SIG-M5 treated with dmso at 0.1 percent for 504 hours (cell line): Measurements from ENCODE around the gene KLK11.
"Not testable (repeated sequence)": the region's sequence is repeated elsewhere in the genome, so short reads cannot be mapped to it uniquely, and the experiment has no call there.

Experiments used
- DNase-seq: peaks from one replicate; lab custom pipeline; 2025; ENCODE audit not compliant: unreplicated experiment; lab: John Stamatoyannopoulos, UW

Gene KLK11

DNA sequence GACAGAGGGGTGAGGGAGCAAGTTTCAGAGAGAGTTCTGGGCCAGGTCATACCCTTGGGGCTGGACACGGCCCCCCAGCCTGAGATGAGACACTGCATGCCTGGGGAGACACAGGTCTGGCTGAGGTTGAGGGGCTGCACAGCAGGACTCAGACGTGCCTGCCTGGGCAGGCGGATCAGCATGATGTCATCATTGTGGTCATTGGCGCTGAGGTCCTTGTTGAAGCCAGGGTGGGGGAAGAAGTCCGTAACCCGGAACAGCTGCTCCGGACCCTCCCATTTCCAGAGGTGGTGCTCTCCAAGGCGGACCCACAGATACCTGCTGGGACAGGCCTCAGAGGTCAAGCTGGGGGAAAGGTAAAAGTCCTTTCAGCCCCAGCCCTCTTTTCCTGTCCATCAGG is 20.0 kb downstream of the KLK11 start:
- no peak for DNase-seq

DNA sequence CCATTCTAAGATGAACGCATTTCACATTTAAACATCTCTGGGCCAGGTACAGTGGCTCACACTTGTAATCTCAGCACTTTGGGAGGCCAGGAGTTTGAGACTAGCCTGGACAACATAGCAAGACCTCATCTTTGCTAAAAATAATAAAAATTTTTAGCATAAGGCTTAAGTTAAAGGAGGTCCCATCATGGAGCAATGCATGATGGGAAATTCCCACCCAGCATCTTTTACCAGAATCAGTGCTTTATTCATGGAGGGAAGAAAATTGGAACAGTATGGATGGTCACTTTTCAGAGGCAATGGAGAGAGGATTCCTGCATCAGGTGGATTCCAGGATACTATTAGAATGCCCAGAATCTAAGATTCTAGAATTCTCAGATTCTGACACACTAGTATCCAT is 21.2 kb downstream of the KLK11 start:
- no peak for DNase-seq

DNA sequence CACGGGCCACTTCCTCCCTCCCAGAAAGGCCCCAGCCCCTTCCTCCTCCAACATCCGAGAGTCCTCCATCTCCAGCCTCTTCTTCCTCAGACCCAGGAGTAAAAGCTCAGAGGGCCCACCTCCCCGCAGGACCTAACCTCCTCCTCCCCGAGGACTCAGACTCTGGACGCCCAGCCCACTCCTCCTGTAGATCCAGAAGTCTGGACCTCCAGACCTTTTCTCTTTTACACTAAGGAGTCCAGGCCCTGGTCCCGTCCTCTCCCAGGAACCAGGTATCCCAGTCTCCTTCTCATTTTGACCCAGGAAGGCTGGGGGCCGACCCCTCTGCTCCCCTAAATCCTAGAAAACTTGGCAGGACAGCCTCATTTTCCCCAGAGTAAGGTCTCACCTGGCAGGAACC is 23.1 kb downstream of the KLK11 start:
- no peak for DNase-seq

DNA sequence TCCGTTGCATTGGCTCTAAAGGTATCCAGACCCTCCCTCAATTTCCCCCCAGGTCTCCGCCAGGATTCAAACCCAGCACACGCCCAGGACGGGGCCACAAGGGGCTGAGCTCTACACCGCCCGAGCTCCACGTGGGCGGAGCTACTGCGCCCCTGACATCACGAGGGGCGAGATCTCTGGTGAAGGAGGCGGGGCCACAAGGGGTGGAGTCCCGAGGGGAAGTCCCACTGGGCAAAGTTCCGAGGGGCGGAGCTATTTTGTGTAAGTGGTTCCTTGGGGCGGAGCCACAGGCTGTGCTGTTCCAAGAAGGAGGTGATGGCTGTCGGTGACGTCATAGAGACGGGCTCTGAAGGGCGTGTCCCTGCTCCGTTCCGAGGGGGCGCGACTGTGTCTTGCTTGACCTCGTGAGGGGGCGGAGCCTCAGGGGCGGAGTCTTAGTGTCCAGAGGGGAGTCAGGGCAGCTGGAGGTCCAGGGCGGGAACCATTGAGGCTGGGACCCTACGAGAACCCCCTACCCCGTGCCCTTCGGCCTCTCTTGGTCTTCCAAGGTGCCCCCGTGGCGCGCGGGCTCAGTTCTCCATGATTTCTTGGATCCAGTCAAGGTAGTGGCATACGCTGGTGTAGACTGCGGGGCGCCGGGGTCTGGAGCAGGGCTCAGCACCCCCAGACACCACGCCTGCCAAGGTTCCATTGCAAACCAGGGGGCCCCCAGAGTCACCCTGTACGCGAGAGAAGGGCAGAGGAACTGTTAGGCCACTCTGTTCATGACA is 23.7 kb downstream of the KLK11 start:
- DNase-seq: no peak

DNA sequence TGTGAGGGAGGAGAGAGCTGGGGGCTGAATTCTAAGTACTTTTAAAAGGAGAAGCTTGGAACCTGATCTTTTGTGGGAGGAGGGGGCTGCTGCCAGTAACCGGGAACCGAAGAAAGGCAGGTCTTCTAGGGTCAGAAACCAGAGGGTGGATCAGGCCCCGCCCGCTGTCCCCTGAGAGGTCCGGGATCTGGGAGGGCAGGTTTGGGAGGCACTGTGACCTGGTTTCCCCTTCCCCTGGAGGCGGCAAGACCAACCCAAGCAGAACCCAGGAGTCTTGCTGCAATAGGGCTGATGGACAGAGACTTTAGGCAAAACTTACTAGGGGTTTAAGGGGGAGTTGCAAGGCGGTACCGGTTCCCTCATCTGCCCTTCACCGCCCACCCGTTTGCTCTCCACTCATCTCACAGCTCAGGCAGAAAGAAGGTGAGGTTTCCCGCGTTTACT is 24.3 kb downstream of the KLK11 start:
- no peak for DNase-seq

DNA sequence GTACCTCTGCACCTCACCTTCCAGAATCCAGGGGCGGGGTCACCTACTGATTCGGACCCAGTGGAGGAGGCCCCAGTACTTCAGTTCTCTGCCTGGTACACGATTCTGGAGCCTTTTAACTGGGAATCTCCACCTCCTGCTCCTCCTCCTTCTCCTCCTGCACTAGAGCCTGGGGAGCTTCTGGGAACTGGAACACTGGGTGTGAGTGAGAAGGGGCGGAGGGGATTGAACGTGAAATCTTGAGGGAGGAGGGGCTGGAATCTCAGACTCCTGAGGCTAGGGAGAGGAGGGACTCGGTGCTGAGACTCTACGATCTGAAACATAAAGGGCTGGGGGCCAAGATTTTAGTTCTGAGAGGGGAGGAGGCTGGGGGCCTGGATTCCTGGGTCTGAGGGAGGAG is 24.9 kb downstream of the KLK11 start, which contains the start of gene KLK8:
KLK8 (minus strand) TSS at position 90 of the 400 bp plus-strand sequence. CDS start 437 bp downstream, outside the sequence.
- no peak for DNase-seq

DNA sequence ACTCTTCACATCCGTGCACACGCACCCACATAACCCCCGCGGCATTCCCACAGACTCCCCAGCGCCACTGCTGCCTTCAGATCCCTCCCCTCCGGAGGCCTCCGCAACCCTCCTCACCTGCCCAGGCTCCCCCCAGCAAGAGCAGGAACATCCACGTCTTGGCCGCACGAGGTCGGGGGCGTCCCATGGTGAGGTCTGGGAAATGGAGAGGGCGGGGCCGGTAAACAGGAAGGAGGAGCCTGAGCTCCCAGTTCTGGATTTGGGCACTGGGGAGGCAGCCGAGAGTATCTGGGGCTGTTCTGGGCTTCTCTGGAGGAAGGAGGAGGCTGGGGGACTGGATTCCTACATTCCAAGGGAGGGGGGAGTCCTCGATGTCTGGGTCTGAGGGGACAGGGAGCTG is 25.4 kb downstream of the KLK11 start:
- no peak for DNase-seq

DNA sequence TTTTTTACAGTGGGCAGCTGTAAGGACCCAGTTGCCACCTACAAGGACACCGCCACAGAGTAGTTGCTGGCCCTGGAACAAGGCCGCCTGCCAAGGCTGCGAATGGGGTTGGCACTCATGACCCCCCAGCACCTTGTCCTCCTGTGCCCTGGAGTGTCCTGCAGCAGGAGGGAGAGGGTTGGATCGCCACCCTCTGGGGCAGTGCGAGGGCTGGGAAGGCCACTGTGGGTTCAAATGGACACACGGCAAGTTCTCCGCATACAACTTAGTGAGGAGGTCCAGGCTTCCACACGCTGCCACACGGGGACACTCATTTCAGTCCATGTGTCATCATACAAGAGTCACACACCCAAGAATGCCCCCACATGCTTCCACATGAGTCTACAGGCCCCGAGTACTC is 26.0 kb downstream of the KLK11 start:
- DNase-seq: no peak

DNA sequence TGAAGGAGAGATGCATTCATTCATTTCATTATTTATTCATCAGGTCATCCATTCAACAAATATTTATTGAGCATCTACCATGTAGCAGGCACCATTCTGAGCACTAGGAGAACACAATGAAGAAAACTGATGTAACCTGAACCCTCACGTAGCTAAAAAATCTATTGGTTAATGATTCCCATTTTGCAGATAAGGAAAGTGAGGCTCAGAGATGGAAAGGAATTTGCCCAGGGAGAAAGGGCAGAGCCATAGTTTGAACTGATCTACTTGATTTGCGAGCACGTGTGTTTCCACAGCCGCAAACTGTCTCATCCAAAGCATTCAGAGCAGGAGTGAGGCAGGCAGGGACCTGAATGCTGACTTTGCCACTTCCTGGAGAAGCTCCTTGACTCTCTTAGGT is 27.7 kb downstream of the KLK11 start:
- DNase-seq: no peak

DNA sequence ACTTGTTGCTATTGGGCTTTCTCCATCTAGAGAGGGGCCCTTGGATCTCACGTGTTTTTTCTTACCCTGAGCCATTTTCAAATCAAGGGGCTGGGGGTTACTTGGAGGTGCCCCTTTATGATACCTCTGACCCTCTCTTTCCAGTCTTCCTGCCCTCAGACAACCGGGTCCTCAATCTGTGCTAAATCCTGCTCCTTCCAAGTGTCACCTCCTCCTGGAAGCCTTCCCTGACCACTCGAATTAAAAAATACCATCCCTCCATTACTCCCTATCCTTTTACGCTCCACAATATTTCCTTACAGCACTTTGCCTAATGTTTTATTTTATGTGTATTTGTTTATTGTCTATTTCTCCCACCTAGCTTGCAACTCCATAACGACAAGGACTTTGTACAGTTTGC is 28.4 kb downstream of the KLK11 start:
- no peak for DNase-seq

DNA sequence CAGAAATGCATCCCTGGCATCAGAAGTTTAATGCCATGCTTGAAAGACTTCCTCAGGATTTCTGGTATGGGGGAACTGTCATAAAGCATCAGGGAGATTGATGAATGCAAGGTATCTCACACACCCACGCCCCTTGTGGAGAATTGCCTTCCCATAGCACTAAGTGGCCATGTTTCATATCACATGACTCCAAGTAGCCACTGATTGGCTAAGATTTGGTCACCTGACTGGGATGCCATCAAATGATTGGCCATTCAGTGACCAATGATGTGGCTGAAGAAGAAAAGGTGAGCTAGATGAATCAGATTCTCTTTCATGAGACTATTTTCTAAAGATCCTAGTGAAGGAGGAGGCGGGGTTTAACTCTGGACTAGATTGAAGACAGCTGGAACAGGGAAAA is 32.3 kb downstream of the KLK11 start:
- DNase-seq: no peak

DNA sequence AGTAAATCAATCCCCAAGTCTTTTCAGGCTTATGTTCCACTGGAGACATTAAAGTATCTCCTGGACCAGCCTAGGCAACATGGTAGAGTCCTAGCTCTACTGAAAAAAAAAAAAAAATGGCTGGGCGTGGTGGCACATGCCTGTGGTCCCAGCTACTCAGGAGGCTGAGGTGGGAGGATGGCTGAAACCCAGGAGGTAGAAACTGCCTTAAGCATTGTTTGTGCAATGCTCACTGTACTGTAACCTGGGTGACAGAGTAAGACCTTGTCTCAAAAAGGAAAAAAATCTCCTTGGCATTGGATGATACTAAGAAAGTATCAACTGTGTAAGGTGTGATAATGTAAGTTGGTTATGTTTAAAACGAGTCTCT is 33.8 kb downstream of the KLK11 start:
- no peak for DNase-seq

DNA sequence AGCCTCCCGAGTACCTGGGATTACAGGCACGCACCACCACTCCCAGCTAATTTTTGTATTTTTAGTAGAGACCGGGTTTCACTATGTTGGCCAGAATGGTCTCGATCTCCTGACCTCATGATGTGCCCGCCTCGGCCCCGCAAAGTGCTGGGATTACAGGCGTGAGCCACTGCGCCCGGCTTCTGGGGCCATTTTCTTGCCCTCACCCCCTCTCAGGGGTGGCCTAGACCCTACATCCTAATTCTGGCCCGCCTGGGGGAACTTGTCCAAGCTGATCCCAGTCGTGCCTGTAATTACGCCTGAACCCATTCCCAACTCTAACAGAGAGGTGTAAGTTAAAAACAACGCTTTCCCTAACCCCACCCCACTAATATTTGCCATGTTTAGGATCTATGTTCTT is 42.0 kb downstream of the KLK11 start:
- DNase-seq: not testable (repeated sequence)

DNA sequence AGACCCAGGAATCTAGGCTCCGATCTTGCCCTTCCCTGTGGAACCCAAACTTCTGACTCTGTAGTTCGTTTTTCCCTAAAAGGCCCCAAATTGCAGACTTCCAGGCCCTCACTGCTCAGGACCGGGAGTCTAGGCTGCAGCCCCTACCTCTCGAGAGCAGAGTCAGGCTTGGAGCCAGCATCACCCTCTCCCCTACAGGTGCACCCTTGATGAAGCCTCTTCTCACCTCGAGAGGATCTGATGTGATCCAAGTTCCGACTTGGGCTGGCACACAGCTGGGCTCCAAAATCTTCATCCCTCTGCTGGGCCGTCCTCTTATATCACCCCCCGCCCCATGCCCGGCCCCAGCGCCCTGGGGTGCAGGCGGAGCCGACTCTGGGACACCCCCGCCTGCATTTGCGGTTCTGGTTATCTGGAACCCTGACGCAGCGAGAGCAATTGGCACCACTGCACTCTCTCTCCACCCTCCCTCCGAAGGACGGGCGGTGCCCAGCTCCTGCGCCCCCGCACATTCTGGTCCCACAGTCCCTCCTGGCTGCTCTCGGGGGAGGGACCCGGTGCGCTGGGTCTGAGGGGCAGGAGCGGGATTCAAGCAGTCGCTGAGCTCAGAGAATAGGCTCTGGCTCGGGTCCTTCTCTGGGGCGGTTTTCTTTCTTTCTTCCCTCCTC is 42.7 kb downstream of the KLK11 start, which contains the start of gene KLK7:
KLK7 (minus strand) TSS at position 293 of the 668 bp plus-strand sequence. CDS start 1,518 bp downstream, outside the sequence.
- DNase-seq: no peak

DNA sequence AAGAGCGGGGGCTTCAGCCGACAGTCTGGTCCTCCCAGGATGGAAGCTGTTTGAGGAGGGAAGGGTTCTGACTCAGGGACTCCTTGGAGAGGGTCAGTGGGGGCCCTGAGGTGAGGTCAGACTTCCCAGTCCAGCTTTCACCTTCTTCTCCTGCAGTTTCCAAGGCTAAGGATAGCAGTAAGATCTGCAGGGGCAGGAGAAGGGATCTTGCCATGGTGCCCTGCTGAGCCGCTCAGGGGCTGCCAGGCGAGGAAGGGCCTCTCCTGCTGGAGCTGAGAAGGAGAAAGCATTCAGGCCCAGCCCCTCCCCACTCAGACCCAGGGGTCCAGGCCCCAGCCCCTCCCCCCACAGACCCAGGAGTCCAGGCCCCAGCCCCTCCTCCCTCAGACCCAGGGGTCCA is 44.2 kb downstream of the KLK11 start:
- no peak for DNase-seq

DNA sequence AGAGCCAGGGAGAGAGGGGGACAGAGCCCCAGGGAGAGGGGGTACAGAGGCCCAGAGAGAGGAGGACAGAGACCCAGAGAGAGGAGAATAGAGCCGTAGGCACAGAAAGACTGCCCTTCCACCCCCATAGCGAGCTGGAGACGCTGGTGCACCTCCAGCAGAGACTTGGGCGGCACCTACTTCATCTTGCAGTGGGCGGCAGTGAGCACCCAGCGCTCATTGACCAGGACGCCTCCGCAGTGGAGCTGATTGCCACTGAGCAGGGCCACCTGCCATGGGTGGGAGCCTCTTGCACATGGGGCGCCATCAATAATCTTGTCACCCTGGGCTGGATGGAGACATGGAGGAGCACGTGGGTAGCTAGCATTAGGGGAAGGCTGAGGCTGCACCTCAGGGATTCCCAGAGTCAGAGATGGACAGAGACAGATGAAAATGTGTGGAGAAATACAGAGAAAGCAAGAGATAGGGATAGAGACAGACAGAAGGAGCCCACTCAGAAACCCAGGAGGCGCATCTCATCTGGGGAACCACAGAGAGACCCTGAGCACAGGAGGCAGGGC is 44.7 kb downstream of the KLK11 start:
- DNase-seq: no peak

DNA sequence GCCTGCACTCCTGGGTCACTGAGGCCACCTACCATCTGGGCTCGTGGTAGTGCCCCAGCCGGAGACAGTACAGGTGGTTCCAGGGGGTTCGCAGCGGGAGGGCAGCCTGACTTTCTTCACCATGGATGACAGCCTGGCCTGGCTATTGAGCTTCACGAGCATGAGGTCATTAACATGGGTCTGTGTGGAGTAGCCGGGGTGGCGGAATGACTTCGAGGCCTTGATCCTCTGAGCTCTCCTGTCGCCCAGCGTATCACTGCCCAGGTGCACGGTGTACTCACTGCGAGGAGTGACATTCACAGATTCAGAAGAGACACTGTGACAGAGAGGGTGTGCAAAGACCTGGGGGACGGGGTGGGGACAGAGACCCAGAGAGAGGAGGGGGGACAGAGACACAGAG is 46.2 kb downstream of the KLK11 start:
- no peak for DNase-seq

DNA sequence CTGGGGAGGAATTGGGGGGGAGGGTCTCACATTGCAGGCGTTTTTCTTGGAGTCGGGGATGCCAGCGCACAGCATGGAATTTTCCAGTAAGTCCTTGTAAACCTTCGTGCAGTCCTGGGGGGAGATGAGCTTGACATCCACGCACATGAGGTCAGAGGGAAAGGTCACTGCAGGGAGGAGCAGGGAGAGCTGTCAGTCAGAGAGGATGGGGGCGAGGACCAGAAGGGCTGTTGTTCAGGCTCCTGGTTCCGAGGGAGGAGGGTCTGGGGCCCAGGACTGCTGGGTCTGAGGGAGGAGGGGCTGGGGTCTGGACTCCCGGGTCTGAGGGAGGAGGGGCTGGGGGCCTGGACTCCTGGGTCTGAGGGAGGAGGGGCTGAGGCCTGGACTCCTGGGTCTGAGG is 46.7 kb downstream of the KLK11 start:
- no peak for DNase-seq

DNA sequence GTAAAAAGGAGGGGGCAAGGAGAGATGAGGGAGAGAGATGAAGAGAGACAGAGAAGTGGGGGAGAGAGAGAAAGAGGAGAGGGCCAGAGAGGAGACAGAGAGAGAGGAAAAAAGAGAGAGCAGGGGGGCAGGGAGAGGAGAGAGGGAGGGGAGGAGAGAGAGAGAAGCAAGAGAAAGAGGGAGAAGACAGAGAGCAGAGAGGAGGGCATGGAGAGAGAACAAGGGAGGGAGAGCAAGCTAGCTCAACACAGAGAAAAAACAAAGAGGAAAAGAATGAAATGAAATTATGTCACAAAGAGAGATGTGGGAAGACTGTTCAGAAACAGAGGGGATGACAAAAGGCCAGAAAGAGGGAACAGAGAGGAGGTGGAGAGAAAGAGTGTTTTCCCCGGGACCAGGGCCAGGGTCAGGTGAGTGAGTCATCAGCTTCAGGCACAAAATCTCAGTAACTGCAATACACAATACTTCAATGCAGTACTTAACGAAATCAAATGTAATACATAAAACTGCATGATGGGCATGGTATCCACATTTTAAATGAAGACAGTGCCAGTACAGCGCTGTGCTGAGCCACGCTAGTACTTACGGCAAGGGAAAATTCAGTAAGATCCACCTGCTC is 47.5 kb downstream of the KLK11 start:
- DNase-seq: no peak

DNA sequence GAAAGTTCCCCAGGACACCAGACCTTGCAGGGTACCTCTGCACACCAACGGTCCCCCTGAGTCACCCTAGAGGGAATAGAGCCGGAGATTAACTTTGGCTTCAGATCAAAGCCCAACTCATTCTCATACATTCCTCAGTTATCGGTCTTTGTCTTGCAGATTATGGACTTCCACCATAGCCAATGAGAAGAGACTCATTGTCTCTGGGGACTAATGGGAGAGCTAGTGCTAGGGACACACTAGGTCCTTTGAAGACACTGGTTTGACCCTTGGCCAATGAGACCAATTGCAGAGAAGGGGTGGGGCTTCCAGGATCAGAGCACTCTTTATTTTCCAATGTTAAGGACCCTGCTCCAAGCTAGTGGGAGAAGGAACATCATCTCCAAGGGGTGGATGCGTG is 48.8 kb downstream of the KLK11 start:
- DNase-seq: no peak

DNA sequence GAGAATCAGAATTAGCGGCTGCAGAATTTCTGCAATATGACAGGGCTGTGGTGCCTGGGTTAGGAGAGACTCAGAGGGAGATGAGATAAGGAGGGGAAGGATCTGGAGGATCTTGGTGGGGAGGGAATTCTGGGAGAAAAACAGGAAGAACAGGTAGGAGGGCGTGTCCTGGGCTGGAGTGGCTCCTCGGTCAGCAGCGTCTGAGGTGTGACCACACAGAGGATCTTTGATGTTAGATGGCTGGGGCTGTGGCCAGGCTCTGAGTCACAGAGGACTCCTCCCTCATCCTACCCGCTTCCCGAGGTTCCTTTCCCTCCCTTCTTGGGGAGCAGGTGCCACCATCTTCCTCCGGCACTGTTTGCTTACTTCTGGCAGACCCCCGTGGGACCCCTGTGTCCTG is 50.6 kb downstream of the KLK11 start:
- DNase-seq: peak; percentile 17
